T follicular helper cell (primary cell): ENCODE data around the gene FBH1.
"Not testable (repeated sequence)": the region's sequence is repeated elsewhere in the genome, so short reads cannot be mapped to it uniquely, and the experiment has no call there.

Experiments
- DNase-seq: peaks from one replicate; pipeline ENCODE4 v3.0.0-alpha.2; 2020; ENCODE audit warnings: low read depth

FBH1 gene

GRCh38 chr10:5904227-5904626 lies 14.2 kb downstream of the FBH1 start:
- no peak for DNase-seq

GRCh38 chr10:5905854-5906507 lies 15.9 kb downstream of the FBH1 start:
- DNase-seq, result no peak

GRCh38 chr10:5906651-5907050 lies 16.6 kb downstream of the FBH1 start:
- DNase-seq, result no peak

- DNase-seq, result not testable (repeated sequence)
Observed at GRCh38 chr10:5908676-5909075, 18.6 kb downstream of the FBH1 start.

- no peak for DNase-seq
Observed at GRCh38 chr10:5910323-5911100, 20.5 kb downstream of the FBH1 start.

- DNase-seq, result no peak
Observed at GRCh38 chr10:5911670-5912069, 21.6 kb downstream of the FBH1 start.

GRCh38 chr10:5913736-5914135 lies 23.7 kb downstream of the FBH1 start:
- no peak for DNase-seq

GRCh38 chr10:5915451-5915850 lies 25.4 kb downstream of the FBH1 start:
- DNase-seq, result no peak

- DNase-seq, result no peak
Observed at GRCh38 chr10:5917305-5917704, 27.3 kb downstream of the FBH1 start.

- DNase-seq, result no peak
Observed at GRCh38 chr10:5918763-5919162, 28.7 kb downstream of the FBH1 start.

GRCh38 chr10:5919568-5919967 lies 29.5 kb downstream of the FBH1 start:
- no peak for DNase-seq

GRCh38 chr10:5921746-5922145 lies 31.7 kb downstream of the FBH1 start:
- DNase-seq, result no peak

GRCh38 chr10:5924889-5925288 lies 34.8 kb downstream of the FBH1 start:
- DNase-seq, result no peak

GRCh38 chr10:5927306-5927705 lies 37.3 kb downstream of the FBH1 start:
- DNase-seq, result no peak

- no peak for DNase-seq
Observed at GRCh38 chr10:5929442-5929841, 39.4 kb downstream of the FBH1 start.

GRCh38 chr10:5930272-5930671 lies 40.2 kb downstream of the FBH1 start:
- no peak for DNase-seq

- DNase-seq, result no peak
Observed at GRCh38 chr10:5932345-5932744, 42.3 kb downstream of the FBH1 start.

GRCh38 chr10:5933909-5934546 lies 44.0 kb downstream of the FBH1 start:
- DNase-seq, result no peak

- no peak for DNase-seq
Observed at GRCh38 chr10:5935628-5936027, 45.6 kb downstream of the FBH1 start.

GRCh38 chr10:5937016-5937415 lies 47.0 kb downstream of the FBH1 start:
- no peak for DNase-seq

GRCh38 chr10:5938291-5938690 lies 48.2 kb downstream of the FBH1 start:
- DNase-seq, result no peak

- DNase-seq, result no peak
Observed at GRCh38 chr10:5940807-5941218, 50.8 kb downstream of the FBH1 start.

- no peak for DNase-seq
Observed at GRCh38 chr10:5941579-5941978, 51.5 kb downstream of the FBH1 start.
